ENCODE data around the gene KIF22. TPM values are rescaled to one million over a fixed set of nuclear protein-coding genes. Genes with fewer than 3 reads are reported as not detected.

The KIF22 gene
- total RNA-seq, 2 donors from 2014 or later: 10.1 to 17.1 TPM

DNA sequence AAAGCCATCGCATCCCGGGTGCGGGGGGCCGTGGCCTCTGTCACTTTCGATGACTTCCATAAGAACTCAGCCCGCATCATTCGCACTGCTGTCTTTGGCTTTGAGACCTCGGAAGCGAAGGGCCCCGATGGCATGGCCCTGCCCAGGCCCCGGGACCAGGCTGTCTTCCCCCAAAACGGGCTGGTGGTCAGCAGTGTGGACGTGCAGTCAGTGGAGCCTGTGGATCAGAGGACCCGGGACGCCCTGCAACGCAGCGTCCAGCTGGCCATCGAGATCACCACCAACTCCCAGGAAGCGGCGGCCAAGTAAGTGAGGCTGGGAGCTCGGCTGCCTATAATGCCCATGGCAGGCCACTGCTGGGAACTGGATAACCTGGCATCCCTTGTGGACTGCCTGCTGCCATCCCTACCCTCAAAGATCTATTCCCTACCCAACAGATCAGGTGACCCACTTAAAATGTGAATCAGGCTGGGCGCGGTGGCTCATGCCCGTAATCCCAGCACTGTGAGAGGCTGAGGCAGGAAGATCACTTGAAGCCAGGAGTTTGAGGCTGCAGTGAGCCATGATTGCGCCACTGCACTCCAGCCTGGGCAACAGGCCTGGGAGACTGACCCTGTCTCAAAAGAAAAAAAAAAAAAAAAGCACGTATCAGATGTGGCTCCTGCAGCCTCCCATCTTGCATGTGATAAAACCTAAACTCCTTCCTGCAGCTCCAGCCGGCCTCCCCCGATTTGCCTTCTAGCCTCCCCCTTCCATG is 54.2 kb downstream of the KIF22 start:
- peak; percentile 80 for DNase-seq (ENCODE audit: low spot score)
- no peaks in the 10 kb centered on the region for H3K9me3 ChIP-seq
- TF ChIP-seq, protein P1, sequence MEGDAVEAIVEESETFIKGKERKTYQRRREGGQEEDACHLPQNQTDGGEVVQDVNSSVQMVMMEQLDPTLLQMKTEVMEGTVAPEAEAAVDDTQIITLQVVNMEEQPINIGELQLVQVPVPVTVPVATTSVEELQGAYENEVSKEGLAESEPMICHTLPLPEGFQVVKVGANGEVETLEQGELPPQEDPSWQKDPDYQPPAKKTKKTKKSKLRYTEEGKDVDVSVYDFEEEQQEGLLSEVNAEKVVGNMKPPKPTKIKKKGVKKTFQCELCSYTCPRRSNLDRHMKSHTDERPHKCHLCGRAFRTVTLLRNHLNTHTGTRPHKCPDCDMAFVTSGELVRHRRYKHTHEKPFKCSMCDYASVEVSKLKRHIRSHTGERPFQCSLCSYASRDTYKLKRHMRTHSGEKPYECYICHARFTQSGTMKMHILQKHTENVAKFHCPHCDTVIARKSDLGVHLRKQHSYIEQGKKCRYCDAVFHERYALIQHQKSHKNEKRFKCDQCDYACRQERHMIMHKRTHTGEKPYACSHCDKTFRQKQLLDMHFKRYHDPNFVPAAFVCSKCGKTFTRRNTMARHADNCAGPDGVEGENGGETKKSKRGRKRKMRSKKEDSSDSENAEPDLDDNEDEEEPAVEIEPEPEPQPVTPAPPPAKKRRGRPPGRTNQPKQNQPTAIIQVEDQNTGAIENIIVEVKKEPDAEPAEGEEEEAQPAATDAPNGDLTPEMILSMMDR (IDR thresholded peaks at IDR 0.05): no peak
- peak overlapping the region in 1 of 2 donors; percentile 23 for H3K27ac ChIP-seq
- H3K27me3 ChIP-seq: no peaks in the 10 kb centered on the region
- no peak overlapping the region for H3K4me3 ChIP-seq
- H3K36me3 ChIP-seq: peaks cover 76% of the 10 kb centered on the region
- H3K4me1 ChIP-seq: no peaks in the 10 kb centered on the region

DNA sequence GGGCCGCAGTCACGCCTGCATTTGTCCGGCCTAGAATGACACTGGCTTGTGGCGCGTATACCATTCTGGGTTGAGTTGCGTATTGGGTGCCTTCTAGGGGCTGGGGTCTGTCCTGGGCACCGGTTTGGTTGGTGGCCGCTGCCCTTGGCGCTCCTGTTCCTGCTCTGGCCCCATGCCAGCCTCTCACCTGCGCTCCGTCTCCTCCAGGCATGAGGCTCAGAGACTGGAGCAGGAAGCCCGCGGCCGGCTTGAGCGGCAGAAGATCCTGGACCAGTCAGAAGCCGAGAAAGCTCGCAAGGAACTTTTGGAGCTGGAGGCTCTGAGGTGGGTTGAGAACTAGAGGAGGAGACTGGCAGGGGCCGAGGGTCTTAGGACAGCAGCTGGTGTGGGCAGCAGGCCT is 55.1 kb downstream of the KIF22 start:
- Histone ChIP-seq H3K4me3 (no peak overlapping the region), H3K9me3 (no peaks in the 10 kb centered on the region), H3K36me3 (peaks cover 67% of the 10 kb centered on the region), H3K4me1 (no peaks in the 10 kb centered on the region), H3K27me3 (no peaks in the 10 kb centered on the region), H3K27ac (no peak overlapping the region)
- TF ChIP-seq, protein P1 (IDR thresholded peaks at IDR 0.05): no peak
- DNase-seq (ENCODE audit: low spot score): no peak

DNA sequence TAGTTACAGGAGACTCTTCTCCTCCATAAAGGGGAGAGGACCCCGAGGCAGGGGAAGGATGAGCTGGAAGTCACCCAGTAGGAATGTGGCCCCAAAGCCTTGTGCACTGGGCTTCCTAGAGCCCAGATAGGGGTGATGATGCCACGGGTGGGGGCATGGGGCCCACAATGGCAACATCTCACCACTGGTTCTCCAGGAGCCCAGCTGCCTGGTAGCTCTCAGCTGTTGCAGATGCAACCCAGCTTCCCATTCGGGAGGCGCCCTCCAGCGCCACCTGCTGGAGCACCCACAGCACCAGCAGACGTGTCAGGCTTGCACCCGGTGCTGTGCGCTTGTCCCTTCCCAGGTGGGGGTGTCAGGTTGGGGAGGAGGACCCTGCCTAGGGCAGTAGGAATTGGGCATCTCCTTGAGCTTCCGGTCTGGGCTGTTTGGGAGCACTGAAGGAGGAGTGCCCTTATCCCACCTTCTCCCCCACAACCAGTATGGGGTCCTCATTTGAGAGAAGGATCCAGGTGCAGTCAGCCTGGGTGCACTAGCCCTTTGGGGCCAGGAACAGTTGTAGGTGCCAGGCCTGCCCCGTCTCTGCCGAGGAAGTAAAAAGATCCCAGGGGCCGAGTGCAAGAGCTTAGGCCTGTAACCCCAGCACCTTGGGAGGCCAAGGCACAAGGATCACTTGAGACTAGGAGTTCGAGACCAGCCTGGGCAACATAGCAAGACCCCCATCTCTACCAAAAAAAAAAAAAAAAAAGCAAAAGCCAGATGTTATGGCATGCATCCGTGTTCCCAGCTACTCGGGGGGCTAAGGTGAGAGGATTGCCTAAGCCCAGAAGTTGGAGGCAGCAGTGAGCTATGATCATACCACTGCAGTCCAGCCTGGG is 58.1 kb downstream of the KIF22 start:
- no peaks in the 10 kb centered on the region for H3K9me3 ChIP-seq
- DNase-seq (ENCODE audit: low spot score): peak; percentile 74
- H3K4me1 ChIP-seq: no peaks in the 10 kb centered on the region
- no peaks in the 10 kb centered on the region for H3K27me3 ChIP-seq
- no peak overlapping the region for H3K27ac ChIP-seq
- peaks cover 41% of the 10 kb centered on the region for H3K36me3 ChIP-seq
- H3K4me3 ChIP-seq: no peak overlapping the region
- TF ChIP-seq, protein P1 (IDR thresholded peaks at IDR 0.05): peak; percentile 81 to 94

DNA sequence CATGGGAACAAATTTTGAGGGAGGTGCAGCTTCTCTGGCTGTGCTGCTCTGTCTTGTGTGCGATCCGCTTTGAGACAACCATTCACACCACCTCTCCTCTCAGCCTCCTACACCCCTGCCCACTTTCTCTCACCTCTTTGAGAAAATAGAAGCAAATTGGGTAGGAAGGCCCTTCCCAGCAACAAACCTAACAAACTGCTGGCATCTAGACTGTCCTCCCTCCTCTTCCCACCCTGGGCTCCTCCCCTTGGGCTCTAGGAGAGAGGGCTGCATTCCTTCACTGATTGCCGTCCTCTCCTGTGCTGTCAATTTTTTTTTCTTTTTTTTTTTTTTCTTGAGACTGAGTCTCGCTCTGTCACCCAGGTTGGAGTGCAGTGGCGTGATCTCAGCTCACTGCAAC is 59.0 kb downstream of the KIF22 start:
- H3K36me3 ChIP-seq: peaks cover 32% of the 10 kb centered on the region
- TF ChIP-seq, protein P1 (IDR thresholded peaks at IDR 0.05): no peak
- no peaks in the 10 kb centered on the region for H3K4me1 ChIP-seq
- DNase-seq (ENCODE audit: low spot score): no peak
- H3K27ac ChIP-seq: no peak overlapping the region
- no peaks in the 10 kb centered on the region for H3K9me3 ChIP-seq
- H3K27me3 ChIP-seq: no peaks in the 10 kb centered on the region
- H3K4me3 ChIP-seq: no peak overlapping the region

DNA sequence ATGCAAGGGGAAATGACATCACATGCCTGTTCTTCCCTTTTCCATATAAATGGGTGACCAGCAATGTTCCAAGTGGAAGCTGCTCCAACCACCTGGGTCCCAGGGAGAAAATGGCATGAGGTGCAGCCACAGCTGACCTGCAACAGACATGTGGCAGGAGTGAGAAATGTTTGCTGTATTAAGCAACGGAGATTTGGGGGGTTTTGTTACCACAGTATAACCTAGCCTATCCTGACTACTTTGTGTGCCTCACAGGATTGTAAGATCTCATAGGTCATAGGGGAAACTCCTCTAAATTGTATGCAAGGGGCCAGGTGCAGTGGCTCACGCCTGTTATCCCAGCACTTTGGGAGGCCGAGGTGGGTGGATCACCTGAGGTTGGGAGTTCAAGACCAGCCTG is 60.4 kb downstream of the KIF22 start:
- TF ChIP-seq, protein P1 (IDR thresholded peaks at IDR 0.05): no peak
- Histone ChIP-seq H3K4me1 (no peaks in the 10 kb centered on the region), H3K4me3 (no peak overlapping the region), H3K9me3 (no peaks in the 10 kb centered on the region), H3K27me3 (no peaks in the 10 kb centered on the region), H3K36me3 (peaks cover 19% of the 10 kb centered on the region), H3K27ac (no peak overlapping the region)
- DNase-seq (ENCODE audit: low spot score): no peak

Data from right atrium auricular region (tissue), 2 donors.